Jurkat, Clone E6-1 (cell line): ENCODE measurements around the gene HOXA3.

Experiments
- DNase-seq: peaks from one replicate; pipeline ENCODE4 v3.0.0-alpha.2; 2011; ENCODE audit warnings: low read depth, low spot score
- H3K4me3 ChIP-seq: 2 replicates; pipeline ENCODE4 v1.5.1; 2011; ENCODE audit warnings: mild to moderate bottlenecking, low read length, control low read depth, moderate library complexity

The HOXA3 gene

DNA sequence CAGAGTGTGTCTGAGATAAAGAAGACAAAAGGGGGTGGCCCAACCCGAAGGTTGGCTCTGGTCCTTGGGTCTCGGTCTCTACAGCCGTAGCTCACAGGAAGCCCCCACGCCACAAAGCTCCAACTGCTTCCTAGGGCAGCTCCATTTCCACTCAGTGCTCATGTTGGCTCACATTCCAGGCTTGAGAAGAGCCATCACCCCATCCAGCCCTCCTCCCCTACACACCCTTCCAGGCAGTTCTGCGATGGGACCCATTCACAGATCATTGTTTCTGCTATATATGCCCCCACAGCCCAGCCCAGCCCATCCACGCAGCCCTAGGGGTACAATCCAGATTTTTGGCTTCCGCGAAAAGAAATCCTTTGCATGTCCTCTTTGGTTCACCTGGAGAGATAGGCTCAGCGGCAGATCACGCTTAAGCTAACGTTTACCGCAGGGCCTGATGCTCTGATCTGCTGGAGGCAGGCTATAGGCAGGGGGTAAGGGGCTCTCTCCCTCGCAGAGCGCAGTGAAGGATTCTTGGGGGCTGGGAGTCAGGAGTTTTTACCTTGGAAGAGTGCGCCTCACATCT lies 38.9 kb upstream of the HOXA3 start:
- no peak overlapping the region for H3K4me3 ChIP-seq
- DNase-seq: no peak

DNA sequence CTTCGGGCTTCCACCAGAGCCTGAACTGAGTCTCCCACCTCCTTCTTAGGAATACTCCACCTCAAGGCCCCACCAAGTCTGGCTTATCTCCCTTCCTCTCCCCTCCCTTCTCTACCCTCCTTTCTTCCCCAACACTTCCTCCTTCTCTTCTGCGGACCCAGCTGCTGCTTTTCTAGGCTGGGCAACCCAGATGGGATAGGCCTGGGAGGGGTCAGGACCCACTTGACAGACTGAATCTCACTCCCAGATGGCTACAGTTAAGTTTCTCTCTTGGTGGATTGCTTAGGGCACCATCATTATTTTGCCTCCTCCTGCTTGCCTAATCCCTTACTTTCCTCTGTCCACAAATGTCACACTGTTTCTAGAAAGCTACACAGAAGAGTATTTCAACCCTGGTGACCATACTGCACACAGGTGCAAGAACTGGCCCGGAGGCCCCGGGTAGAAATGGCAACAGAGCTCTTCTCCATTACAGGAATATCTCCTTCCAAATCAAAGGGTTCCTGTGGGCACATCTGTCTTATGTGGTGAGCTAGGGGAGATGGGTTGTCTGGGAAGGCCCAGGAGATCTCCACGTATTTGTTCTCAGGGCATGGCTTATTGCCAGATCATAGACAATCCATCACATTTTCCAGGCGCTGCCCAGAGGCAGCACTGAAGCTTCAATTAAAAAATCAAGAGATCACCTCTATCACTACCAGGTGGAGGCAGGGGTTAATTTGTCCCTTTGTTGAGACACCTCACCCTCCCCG lies 37.8 kb upstream of the HOXA3 start:
- DNase-seq: no peak
- no peak overlapping the region for H3K4me3 ChIP-seq

DNA sequence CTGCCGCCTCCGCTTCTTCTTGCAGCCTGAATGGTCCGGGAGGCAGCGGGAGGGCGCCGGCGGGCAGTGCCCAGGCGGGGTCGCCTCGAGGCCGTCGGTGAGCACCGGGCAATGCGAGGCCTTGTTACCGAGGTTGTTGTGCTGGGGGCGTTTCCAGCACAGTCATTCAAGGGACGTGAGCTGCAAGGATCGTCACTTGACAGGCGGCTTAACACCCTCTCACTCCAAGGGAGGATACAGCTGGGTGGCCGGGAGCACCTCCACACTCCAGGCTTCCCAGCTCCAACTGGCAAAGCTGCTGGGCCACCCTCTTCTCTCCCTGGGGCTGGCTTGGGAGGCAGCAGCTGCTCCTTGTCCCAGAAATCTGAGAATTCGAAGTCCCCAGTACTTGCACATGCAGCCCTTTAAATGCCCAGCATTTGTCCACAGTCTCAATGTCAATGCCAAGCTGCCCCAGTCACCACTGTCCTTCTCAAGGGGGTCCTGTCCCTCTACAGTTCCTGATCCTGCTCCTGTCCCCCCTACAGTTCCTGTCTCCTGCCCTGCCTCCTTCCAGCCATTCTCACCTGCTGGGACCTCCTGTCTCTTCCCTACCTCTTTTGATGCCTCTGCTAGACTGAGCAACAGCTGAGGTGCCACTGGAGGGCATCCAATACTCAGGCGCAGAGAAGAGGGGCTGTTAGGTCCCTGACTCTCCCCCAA lies 37.1 kb upstream of the HOXA3 start:
- DNase-seq: no peak
- no peak overlapping the region for H3K4me3 ChIP-seq

DNA sequence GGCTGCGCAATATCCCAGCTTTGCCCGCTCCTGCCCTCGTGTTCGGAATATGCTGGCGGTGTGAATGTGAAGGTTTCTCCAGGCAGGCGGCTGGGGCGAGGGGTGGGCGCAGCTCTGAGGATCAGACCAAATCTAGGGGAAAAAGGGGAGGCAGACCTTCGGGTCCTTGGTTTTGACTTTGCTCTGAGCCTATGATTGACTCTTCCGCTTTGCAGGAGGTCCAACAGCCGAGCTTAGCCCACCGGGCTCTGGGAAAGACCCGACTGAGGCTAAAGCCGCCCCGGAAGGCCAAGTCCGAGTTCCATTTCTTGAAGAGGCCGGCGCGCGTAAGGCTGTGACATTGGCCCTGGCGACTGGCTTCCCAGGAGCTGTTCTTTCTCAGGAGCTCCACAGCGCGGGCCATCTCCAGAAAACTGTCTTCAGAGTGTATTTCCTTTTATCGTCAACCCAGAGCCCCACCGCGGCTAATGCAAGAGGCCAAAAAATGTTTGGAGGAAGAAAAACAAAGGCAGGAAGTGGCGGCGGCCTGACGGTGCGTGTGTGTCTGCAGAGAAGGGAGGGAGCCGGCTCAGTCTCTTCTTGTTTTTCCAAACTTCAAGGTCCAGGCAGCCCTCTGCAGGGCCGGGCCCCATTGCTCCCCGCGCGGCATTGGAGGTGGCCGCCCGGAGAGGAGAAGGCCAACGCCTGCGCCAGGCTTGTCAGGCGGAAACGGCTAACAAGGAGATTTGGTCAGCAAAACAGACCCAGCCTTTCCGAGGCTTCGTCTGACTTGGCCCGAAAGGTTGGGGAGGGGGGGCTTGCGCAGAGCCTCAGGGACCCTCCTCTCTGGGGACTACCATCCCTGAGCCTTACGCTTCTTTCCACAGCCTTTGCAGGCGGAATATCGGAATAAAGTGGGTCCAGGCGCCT lies 36.3 kb upstream of the HOXA3 start:
- DNase-seq: no peak
- H3K4me3 ChIP-seq: no peak overlapping the region

DNA sequence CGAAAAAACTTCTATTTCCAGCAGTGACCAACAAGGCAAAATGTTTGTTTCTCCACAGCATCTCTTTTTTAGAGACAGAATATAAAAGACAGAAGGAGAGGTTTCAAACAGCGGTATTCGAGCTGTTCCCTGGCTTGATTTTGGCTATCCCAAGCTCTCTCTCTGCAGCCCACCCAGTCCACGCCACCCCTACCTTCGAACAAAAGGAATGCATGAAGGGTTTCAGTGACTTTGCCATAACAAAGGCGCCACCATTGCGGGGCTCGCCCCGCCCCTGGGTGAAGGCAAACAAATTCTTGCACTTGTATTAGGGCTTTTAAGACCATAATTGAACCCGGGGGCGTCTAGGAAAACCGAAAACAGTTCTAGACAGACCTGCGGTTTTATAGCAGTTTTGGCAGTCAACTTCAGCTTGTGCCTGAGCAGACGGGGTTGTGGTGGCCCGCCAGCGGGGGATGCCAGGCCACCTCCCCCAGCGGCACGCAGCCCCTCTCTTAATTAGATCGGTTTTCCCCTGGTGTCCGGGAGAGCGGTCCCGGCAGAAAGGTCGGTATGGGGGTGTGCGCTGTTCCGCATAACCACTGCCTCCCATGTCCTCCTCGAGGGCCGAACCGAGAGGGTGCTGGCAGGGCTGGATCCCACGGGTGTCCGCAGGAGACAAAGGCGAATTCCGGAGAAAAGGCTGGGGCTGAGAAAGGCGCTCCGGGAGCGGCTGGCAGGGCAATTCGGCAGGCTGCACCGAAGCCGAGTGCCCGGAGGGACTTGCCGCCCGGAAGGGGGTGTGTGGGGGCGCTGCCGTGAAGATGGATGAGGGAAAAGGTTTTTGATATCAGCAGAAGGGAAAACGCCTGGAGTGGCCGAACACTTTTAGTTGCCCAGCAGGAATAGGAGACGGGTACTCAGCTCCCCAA lies 35.3 kb upstream of the HOXA3 start:
- DNase-seq: no peak
- no peak overlapping the region; the same call in 1 of the 2 replicates for H3K4me3 ChIP-seq

DNA sequence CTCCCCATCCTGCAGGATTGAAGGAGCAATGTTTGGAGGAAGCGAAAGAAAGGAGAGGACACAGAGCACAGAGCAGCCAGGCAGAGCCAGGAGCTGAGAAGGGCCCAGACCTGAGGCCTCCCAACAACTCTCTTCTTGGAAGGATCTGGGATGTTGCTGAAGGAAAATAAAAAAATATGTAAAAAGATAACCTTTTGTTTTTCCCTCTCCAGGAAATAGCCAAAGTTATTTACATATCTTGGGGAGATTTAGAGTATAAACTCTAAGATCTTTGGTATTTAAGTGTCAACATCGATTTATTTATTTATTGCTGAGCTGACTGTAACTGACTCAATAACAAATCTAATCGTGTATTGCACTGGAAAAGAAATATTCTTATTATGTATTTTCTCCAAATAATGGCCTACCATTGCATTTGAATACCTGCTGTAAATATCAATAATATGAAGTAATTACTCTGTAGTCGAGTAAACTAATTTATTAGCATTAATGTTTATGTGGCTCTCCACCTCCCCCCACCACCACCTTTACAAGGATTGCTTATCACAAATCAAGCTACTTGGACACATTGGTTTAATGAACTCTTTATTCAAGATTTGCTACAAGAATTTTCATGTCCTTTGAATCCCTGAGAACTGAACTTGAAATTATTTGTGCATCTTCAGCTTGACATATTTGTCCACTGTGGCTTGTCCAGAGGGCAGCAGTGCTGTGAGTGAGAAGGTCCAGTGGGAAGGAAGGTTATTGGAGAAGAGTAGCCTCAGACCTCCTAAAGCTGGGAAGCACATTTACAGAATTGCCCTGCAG lies 34.5 kb upstream of the HOXA3 start:
- no peak for DNase-seq
- H3K4me3 ChIP-seq: no peak overlapping the region

DNA sequence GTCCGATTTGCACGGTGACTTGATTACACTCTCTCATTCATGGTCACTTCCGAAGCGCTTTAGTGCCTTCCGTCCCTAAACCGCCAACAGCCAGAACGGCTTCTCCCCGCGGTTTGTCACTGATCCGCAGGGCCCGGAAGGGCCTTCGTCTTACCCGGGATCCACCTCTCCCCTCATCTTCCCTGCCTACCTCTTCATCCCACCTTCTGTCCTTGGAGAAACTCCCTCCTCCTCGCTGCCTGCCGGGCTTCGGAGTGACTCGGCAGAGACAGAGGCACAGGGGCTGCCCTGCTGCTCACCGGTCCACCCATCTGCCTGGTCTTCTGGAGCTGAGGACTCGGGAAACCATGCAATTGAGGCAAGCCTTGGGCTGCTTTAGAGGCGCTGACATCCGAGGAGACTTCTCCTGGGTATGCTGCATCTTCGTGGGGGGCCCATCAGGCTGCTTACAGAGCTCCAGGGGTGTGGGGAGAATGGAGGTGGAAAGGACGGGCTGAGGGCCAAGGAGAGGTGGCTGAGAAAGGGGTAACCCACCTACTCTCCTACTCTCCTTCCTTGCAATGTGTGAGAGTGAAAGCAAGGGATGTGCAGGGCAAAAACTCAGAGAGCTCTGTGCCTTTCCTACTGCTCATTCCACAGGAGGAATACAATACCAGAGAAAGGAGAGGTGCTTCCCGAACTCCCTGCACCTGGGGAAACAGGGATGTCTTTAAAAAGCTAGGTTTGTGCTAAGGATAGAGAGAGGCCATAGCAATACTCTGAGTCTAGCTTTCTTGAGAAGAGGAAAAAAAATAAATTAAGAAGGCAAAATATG lies 33.7 kb upstream of the HOXA3 start:
- no peak overlapping the region for H3K4me3 ChIP-seq
- DNase-seq: no peak

DNA sequence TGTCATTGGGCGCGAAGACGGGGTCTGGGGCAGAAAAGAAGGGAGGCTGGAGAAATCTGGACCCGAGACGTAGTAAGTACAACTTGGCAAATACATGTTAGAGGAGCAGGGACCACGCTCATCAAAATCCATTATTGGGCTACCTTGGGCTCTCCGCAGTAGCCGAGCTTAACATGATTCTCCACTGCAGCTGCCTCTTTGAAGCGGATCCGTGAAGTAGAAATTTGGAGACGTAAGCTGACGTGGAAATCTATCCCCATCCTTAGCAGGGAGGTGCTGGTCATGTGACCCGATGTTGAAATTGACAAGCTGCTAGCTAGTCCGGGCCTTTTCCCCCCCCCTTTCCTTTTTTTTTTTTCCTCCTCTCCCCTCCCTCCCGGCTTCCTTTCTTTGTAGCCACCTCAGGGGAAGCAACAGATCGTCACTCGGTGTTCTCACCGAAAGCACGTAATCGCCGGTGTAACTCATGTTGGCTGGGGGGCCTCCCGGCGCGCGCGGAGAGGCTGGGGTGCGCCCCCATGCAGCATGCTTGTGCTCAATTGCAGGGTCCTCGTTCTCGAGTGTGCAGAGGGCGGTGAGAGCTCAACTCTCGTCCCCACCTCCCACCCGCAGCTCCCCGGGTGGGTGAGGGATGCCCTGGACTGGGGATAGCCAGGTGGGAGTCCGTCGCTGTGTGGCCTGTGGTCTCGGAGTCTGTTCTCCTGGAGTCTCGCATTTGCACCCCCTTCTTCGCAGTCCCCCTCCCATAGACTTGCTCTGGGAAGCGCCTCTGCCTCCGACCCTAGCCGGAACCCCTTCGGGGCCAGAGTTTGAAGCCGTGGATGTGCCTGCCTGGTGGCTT lies 32.9 kb upstream of the HOXA3 start, which contains the start of gene HOXA11:
Gene HOXA11, minus strand, starts transcription at position 220 of the 841 bp plus-strand sequence. Its CDS starts 88 bp downstream, at position 132.
- H3K4me3 ChIP-seq: peak within 1 kb of the TSS; percentile 22
- DNase-seq: no peak

DNA sequence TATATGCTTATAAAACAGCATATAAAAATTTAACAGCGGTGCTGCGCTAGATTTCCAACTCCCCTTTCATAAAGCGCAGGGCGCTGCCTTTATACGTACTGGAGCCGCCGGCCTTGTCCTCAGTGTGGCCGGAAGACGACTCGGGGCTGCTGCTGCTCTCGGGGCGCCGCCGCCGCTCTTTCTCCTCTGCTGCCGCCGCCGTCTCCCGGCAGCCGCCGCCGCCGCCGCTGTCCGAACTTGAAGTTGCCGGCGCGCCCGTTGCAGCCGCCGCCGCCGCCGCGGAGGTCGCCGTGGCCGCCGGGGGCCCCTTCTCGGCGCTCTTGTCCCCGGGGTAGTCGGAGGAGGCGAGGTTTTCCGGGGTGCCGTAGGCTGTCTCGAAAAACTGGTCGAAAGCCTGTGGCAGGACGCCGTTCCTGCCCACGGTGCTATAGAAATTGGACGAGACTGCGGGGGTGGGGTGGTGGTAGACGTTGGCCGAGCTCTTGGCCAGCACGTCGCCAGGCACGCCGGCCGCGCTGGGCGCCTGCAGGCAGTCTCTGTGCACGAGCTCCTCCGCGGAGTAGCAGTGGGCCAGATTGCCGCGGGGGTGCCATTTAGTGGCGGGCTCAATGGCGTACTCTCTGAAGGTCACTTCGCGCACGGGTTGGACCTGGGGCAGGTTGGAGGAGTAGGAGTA lies 32.1 kb upstream of the HOXA3 start:
- no peak for DNase-seq

DNA sequence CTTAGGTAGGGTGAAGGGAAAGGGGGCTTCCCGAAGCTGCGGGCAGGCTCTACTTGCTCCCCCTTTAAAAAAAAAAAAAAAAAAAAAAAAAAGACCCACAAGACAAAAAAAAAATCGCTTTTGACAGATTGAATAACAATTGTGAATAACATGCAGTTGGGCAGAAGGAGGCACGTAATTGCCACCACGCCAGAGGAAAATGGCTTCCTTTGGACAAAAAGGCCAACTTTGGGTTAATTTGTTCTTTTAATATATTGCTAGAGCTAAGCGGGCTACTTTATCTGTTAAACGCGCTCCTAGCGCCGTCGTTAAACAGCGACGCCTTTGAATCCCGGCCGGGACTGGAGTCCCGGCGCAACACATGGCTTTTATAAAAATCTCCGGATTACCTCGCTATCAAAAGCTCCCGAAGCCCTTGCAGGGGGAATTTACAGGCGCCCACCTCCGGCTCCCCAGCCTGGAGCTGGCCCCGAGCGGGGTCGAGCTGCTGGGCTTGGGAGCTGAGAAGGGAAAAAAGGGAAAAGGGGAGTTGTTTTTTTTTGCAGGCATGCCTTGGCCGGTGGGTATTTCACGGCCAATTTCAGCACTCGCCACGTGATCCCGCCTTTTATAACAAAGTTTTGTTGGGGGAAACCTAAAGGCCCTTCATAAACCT lies 31.4 kb upstream of the HOXA3 start:
- DNase-seq: no peak

More for the DNA sequence above, 32.1 kb upstream of the HOXA3 start:
- peak overlapping the region; percentile 22 for H3K4me3 ChIP-seq

DNA sequence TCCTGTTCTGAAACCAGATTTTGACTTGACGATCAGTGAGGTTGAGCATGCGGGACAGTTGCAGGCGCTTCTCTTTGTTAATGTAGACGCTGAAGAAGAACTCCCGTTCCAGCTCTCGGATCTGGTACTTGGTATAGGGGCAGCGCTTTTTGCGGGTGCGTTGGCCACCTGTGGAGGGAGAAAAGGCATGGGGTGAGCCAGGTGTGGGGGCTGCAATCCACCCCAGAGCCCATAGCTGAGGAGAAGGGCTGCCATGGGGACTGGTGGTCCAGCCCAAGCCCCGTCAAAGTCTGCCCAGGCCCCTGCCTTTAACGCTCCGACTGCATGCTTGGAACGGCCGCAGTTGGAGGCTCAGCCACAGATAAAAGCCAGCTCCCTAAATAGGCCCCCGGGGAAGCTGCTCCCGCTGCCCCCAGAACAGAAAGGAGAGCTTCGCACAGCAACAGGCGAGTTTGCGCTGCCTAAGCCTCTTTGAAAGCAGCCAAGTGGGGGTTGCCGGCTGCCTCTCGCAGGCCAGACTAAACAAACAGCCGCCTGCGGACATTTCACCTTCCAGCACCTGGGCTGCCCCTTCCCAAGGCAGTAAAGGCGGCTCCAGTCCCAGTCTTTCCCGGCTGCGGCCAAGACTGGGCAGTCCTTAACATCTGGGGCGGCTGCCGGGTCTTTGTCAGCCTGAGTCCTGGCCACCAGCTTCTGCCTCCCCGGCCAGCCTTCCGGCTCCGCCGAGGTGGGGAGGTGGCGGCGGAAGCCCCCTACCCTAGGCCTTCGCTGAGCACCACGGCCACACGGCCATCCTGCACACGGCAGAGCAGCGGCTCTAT lies 30.7 kb upstream of the HOXA3 start:
- no peak overlapping the region for H3K4me3 ChIP-seq

More for the DNA sequence above, 31.4 kb upstream of the HOXA3 start:
- H3K4me3 ChIP-seq: peak overlapping the region; percentile 20

DNA sequence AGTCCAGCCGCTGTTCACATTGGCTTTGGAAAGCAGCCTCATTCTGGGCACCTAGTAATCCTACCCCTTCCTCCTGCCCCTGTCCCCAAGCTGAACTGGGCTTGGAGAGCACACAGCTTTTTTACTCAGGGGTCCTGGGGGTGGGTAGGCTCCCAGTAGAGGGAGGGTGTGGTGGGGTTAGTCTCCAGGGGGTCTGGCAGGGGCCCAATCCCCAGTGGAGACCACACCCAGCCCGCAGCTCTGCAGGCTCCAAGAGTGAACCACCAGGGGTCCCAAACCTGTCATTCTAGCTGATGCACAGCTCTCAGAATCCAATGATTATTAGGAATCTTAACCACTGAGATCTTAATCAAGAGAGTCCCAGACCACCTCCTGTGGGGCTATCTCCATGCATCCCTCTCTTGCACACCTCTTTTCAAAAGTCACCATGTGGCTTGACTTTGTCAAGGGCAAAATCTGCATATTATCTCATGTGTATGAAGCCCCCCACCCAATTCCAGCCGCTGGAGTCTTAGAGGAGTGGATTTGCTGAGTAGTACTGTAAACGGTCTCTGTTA lies 30.0 kb upstream of the HOXA3 start:
- DNase-seq: no peak
- no peak overlapping the region for H3K4me3 ChIP-seq

More for the DNA sequence above, 30.7 kb upstream of the HOXA3 start:
- no peak for DNase-seq

DNA sequence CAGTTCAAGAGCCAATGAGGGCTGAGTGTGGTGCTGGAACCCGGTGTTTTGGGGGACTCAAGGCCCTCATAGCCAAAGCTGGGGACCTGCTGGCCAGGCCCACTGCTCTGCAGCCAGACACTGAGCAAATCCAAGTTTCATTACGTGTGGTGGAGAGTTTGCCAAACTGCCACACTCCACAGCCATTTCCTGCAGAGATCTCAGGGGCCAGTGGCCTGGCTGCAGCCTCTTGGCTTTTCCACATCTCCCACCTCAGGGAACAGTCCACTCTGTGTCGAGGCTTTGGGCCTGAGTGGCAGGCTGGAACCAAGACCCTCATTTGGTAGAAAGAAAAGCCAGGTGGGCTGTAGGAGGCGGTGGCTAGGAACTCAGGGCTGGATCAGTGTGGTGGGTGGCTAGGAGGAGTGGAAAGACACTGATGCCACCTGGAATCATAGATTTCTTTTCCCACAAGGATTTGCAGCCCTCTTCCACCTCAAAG lies 29.5 kb upstream of the HOXA3 start:
- no peak for DNase-seq
- H3K4me3 ChIP-seq: no peak overlapping the region
